ENCODE results near the gene SPPL3. TPM values are rescaled to one million over a fixed set of nuclear protein-coding genes. Genes with fewer than 3 reads are reported as not detected.

SPPL3 gene
- total and polyA plus RNA-seq, 5 donors = 10.9 to 32.4 (median 31.0) TPM

DNA sequence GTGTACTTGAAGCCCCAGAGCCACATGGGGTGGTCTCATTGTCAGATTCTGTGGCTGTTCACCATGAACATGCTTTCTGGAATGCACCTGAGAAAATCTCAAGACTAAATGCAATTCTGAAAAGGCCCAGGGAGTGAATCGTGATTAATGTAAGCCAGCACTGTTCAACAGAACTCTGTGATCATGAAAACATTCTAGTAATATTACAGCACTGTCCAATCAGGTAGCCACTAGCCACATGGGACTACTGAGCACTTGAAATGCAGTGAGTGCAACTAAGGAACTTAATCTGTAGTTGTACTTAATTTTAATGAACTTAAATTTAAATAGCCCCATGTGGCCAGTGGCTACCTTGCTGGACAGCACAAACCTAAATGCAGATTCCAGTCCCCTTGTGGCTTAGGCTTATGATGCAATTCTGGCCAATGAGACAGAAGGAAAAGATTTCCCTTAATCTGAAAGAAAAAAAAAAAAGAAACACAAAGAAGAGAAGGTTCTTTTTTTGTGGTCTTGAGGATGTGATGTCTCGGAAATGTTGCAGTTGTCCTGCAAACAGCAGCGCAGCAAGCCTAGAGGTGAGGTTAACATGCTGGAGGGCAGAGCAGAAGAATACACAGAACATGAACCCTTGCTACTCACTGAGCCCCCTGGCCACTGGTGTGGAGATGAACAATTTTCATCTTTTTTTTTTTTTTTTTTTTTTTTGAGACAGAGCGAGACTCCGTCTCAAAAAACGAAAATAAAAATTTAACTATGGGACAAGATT lies 48.2 kb downstream of the SPPL3 start:
- intact Hi-C loops (cut with DNase I) = no loop called here
- Histone ChIP-seq H3K4me3 (ENCODE audit: low read length) (no peak overlapping the region), H3K27ac (ENCODE audit: low read length) (no peak overlapping the region), H3K9me3 (ENCODE audit: control insufficient read depth, low read length) (no peaks in the 10 kb centered on the region), H3K4me1 (ENCODE audit: control insufficient read depth, insufficient read depth, low read length) (peaks cover 3% of the 10 kb centered on the region), H3K27me3 (ENCODE audit: control insufficient read depth, insufficient read depth) (no peaks in the 10 kb centered on the region)
- ATAC-seq (peak in 1 of 2 donors; percentile 40), DNase-seq (no peak)
- WGBS = 80% methylated on average over 6 of the region's 6 CpGs

GRCh38 chr12:120854804-120855203 lies 49.4 kb downstream of the SPPL3 start:
- WGBS = 80% methylated on average over 4 of the region's 4 CpGs
- no peaks in the 10 kb centered on the region for H3K27me3 ChIP-seq (ENCODE audit: control insufficient read depth, insufficient read depth)
- ATAC-seq (no peak), DNase-seq (no peak)
- H3K4me1 ChIP-seq (ENCODE audit: control insufficient read depth, insufficient read depth, low read length) = peaks cover 3% of the 10 kb centered on the region
- H3K4me3 ChIP-seq (ENCODE audit: low read length) = no peak overlapping the region
- no peak overlapping the region for H3K27ac ChIP-seq (ENCODE audit: low read length)
- intact Hi-C loops (cut with DNase I) = no loop called here
- no peaks in the 10 kb centered on the region for H3K9me3 ChIP-seq (ENCODE audit: control insufficient read depth, low read length)

GRCh38 chr12:120853188-120853587 lies 51.0 kb downstream of the SPPL3 start:
- 73% methylated on average over 3 of the region's 3 CpGs for WGBS
- intact Hi-C loops (cut with DNase I) = no loop called here

DNA sequence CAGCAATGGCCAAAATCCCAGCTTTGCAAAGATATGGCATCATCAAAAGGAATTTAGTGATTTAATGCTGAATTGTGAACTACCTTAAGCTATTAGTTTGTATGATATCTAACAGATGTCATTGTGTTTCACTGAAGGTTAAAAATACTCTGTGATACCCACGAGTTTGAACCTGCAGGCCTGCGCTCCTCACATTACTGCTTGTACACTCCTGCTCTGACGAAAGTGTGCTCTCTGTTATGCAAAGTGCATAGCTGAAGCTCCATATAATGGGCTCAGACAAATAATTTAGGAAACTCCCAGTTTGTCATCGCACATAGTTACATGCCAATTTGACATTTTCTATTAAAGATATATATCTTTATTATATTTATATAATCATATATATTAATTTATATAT lies 52.2 kb downstream of the SPPL3 start:
- Histone ChIP-seq H3K4me3 (ENCODE audit: low read length) (no peak overlapping the region), H3K27ac (ENCODE audit: low read length) (no peak overlapping the region)
- no peak for ATAC-seq

More at GRCh38 chr12:120853188-120853587, 51.0 kb downstream of the SPPL3 start:
- ATAC-seq = no peak
- Histone ChIP-seq H3K27ac (ENCODE audit: low read length) (no peak overlapping the region), H3K4me3 (ENCODE audit: low read length) (no peak overlapping the region), H3K4me1 (ENCODE audit: control insufficient read depth, insufficient read depth, low read length) (peaks cover 3% of the 10 kb centered on the region), H3K9me3 (ENCODE audit: control insufficient read depth, low read length) (no peaks in the 10 kb centered on the region), H3K27me3 (ENCODE audit: control insufficient read depth, insufficient read depth) (no peaks in the 10 kb centered on the region)
- DNase-seq = no peak

DNA sequence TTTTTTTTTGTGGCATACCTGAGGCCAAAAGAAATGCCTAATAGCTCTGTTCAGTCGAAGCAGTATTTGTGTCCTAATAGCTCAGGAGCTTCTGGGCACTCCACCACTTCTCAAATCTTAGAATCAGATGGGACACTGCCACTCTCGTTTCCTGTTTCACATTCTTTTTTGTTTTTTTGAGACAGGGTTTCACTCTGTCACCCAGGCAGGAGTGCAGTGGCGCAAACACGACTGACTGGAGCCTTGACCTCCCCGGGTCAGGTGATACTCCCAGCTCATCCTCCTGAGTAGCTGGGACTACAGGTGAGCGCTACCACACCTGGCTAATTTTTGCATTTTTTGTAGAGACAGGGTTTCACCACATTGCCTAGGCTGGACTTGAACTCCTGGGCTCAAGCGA lies 52.7 kb downstream of the SPPL3 start:
- no peak overlapping the region for H3K4me3 ChIP-seq (ENCODE audit: low read length)
- no peaks in the 10 kb centered on the region for H3K9me3 ChIP-seq (ENCODE audit: control insufficient read depth, low read length)
- H3K27ac ChIP-seq (ENCODE audit: low read length) = no peak overlapping the region
- intact Hi-C loops (cut with DNase I) = no loop called here
- no peak for ATAC-seq
- H3K27me3 ChIP-seq (ENCODE audit: control insufficient read depth, insufficient read depth) = no peaks in the 10 kb centered on the region
- WGBS = 80% methylated on average over 7 of the region's 7 CpGs
- no peak for DNase-seq
- H3K4me1 ChIP-seq (ENCODE audit: control insufficient read depth, insufficient read depth, low read length) = peaks cover 5% of the 10 kb centered on the region

More for the DNA sequence above, 52.2 kb downstream of the SPPL3 start:
- Histone ChIP-seq H3K27me3 (ENCODE audit: control insufficient read depth, insufficient read depth) (no peaks in the 10 kb centered on the region), H3K9me3 (ENCODE audit: control insufficient read depth, low read length) (no peaks in the 10 kb centered on the region), H3K4me1 (ENCODE audit: control insufficient read depth, insufficient read depth, low read length) (peaks cover 5% of the 10 kb centered on the region)
- intact Hi-C loops (cut with DNase I) = no loop called here
- no peak for DNase-seq
- WGBS = 72% methylated on average over 4 of the region's 4 CpGs

GRCh38 chr12:120849765-120850164 lies 54.4 kb downstream of the SPPL3 start:
- H3K9me3 ChIP-seq (ENCODE audit: control insufficient read depth, low read length) = no peaks in the 10 kb centered on the region
- no peak overlapping the region for H3K27ac ChIP-seq (ENCODE audit: low read length)
- 36% methylated on average over 2 of the region's 2 CpGs for WGBS
- DNase-seq (no peak), ATAC-seq (peak in 1 of 2 donors; percentile 48)
- intact Hi-C loops (cut with DNase I) = no loop called here
- no peaks in the 10 kb centered on the region for H3K27me3 ChIP-seq (ENCODE audit: control insufficient read depth, insufficient read depth)
- no peak overlapping the region for H3K4me3 ChIP-seq (ENCODE audit: low read length)
- peaks cover 5% of the 10 kb centered on the region for H3K4me1 ChIP-seq (ENCODE audit: control insufficient read depth, insufficient read depth, low read length)

DNA sequence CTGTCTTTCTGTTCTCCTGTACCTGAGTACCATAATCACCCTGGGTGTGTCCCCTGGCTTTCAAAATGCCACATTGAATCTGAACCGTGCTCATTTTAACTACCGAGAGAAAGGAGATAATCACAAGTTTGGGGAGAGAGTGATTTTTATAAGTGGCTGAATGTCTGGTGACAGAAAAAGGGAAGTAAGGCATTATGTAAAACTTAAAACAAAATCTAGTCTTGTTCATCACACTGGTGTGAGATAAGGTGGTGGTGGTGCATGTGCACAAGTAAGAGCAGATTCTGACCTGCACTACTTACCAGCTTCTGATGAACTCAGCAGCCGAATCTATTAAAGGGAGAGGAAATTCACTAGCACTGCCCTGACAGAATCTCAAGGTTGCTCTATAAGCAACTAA lies 56.3 kb downstream of the SPPL3 start:
- Histone ChIP-seq H3K4me1 (ENCODE audit: control insufficient read depth, insufficient read depth, low read length) (peaks cover 2% of the 10 kb centered on the region), H3K4me3 (ENCODE audit: low read length) (no peak overlapping the region), H3K27ac (ENCODE audit: low read length) (no peak overlapping the region), H3K9me3 (ENCODE audit: control insufficient read depth, low read length) (no peaks in the 10 kb centered on the region), H3K27me3 (ENCODE audit: control insufficient read depth, insufficient read depth) (no peaks in the 10 kb centered on the region)
- 22% methylated on average over 3 of the region's 3 CpGs for WGBS
- DNase-seq (no peak), ATAC-seq (peak in 1 of 2 donors; percentile 16)
- intact Hi-C loops (cut with DNase I) = no loop called here

GRCh38 chr12:120847392-120847791 lies 56.8 kb downstream of the SPPL3 start:
- DNase-seq = no peak
- no peak overlapping the region for H3K4me3 ChIP-seq (ENCODE audit: low read length)
- peaks cover 2% of the 10 kb centered on the region for H3K4me1 ChIP-seq (ENCODE audit: control insufficient read depth, insufficient read depth, low read length)
- WGBS = 71% methylated on average over 4 of the region's 4 CpGs
- ATAC-seq = peak in 1 of 2 donors; percentile 27
- intact Hi-C loops (cut with DNase I) = no loop called here
- H3K9me3 ChIP-seq (ENCODE audit: control insufficient read depth, low read length) = no peaks in the 10 kb centered on the region
- no peaks in the 10 kb centered on the region for H3K27me3 ChIP-seq (ENCODE audit: control insufficient read depth, insufficient read depth)
- no peak overlapping the region for H3K27ac ChIP-seq (ENCODE audit: low read length)

- DNase-seq (no peak), ATAC-seq (no peak)
- no peak overlapping the region for H3K4me3 ChIP-seq (ENCODE audit: low read length)
- no peak overlapping the region for H3K27ac ChIP-seq (ENCODE audit: low read length)
- intact Hi-C loops (cut with DNase I) = no loop called here
- H3K4me1 ChIP-seq (ENCODE audit: control insufficient read depth, insufficient read depth, low read length) = peaks cover 2% of the 10 kb centered on the region
- no peaks in the 10 kb centered on the region for H3K9me3 ChIP-seq (ENCODE audit: control insufficient read depth, low read length)
- H3K27me3 ChIP-seq (ENCODE audit: control insufficient read depth, insufficient read depth) = no peaks in the 10 kb centered on the region
These were observed 57.4 kb downstream of the SPPL3 start for GRCh38 chr12:120846721-120847120.

DNA sequence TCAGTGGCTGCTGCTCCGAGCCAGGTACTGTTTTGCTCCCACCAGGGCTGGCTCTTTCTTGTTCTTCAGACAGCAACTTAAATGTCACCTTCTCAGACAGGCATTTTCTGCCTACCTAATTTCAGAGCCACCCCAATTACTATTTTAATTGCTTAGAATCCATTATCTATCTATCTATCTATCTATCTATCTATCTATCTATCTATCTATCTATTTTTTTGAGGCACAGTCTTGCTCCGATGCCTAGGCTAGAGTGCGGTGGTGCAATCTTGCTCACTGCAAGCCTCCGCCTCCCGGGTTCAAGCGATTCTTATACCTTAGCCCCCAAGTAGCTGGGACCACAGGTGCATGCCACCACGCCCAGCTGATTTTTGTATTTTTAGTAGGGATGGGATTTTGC lies 58.5 kb downstream of the SPPL3 start:
- Histone ChIP-seq H3K4me1 (ENCODE audit: control insufficient read depth, insufficient read depth, low read length) (peaks cover 2% of the 10 kb centered on the region), H3K9me3 (ENCODE audit: control insufficient read depth, low read length) (no peaks in the 10 kb centered on the region), H3K4me3 (ENCODE audit: low read length) (no peak overlapping the region), H3K27me3 (ENCODE audit: control insufficient read depth, insufficient read depth) (no peaks in the 10 kb centered on the region), H3K27ac (ENCODE audit: low read length) (no peak overlapping the region)
- intact Hi-C loops (cut with DNase I) = no loop called here
- DNase-seq (no peak), ATAC-seq (no peak)
- WGBS = 98% methylated on average over 7 of the region's 7 CpGs

DNA sequence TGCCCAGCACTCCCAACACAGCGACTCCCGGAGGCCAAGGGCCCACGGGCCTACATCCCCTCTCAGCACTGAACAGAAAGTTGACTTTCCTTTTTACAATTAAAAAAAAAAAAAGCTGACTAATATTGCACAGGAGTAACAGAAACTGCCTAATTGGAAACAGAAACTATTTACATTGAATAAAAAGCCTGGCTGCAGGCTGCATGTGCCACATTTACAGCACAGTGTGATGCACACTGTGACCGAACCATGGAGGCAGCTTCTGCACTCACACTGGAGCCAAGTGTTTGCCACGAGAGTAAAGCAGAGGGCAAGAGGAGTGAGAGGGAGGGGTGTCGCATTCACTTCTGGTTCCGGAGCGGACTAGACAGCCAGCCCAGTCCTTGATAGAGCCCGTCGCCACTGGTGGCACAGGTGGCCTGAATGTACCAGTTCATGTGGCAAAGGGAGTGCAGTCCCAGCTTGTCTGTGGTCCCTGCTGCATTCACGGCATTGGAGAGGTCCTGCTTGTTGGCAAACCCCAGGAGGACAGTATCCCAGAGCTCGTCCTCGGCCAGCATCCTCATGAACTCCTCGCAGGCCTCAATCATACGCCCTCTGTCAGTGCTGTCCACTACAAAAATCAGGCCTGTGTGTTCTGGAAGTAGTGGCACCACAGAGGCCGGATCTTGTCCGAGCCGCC lies 59.2 kb downstream of the SPPL3 start:
- no peak for ATAC-seq
- H3K27ac ChIP-seq (ENCODE audit: low read length) = no peak overlapping the region

More for the DNA sequence above, 59.2 kb downstream of the SPPL3 start:
- Histone ChIP-seq H3K27me3 (ENCODE audit: control insufficient read depth, insufficient read depth) (no peaks in the 10 kb centered on the region), H3K4me1 (ENCODE audit: control insufficient read depth, insufficient read depth, low read length) (peaks cover 2% of the 10 kb centered on the region), H3K9me3 (ENCODE audit: control insufficient read depth, low read length) (no peaks in the 10 kb centered on the region), H3K4me3 (ENCODE audit: low read length) (no peak overlapping the region)
- intact Hi-C loops (cut with DNase I) = no loop called here
- DNase-seq = peak in 1 of 3 donors; percentile 28
- WGBS = 89% methylated on average over 18 of the region's 18 CpGs
